Stromal cell of bone marrow (primary cell): ENCODE measurements around the gene TANK.

ENCODE experiments used
- DNase-seq: peaks from one replicate; pipeline ENCODE4 v3.0.0-alpha.2; 2012; ENCODE audit warnings: low read depth

Gene TANK

GRCh38 chr2:161133366-161133765 is 26.9 kb upstream of the TANK start:
- no peak for DNase-seq

DNA sequence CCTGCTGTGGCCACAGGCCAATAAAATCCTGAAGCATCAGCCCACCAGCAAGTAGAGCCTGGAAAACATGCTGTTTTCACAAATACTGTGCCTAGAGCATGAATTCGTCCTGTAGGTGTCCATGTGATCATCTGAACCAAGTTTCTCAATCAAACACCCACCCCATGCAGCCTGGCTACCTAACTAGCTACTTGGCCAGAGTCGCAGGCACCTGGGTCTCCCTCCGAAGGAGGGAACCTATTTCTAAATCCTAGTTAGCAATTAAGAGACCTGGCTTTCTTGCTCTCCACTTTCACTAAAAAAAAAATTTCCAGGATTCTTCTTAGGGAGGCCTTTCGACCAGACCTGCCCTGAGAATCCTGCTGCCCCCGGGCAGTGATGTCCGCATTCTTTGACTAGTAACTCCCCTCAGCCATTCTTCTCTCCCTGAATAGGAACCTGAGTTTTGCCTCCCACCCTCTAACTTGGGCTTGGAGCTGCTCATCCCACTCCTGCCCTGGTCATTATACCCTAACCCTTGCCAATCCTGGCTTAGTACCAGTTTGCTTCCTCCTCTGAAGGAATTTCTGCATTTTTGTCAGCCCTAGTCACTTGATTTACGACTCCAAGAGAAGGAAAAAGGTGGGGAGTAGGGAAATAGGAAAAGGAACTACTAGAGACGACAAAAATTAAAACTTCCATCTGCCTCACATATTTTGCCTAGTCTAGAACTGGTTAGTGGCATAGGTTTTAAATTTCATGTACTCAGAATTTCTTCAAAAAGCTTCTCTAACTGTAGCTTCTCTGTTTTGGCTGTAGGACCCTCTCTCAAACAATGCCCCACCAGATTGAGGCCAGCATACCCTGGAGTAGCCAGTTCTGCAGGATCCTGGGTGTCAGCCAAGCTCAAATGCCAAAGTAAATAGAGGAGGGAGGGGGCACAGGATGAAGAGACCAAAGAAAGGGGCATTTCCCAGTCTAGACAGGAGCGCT is 25.4 kb upstream of the TANK start:
- DNase-seq: no peak

GRCh38 chr2:161135951-161136593 is 24.2 kb upstream of the TANK start:
- DNase-seq: no peak

DNA sequence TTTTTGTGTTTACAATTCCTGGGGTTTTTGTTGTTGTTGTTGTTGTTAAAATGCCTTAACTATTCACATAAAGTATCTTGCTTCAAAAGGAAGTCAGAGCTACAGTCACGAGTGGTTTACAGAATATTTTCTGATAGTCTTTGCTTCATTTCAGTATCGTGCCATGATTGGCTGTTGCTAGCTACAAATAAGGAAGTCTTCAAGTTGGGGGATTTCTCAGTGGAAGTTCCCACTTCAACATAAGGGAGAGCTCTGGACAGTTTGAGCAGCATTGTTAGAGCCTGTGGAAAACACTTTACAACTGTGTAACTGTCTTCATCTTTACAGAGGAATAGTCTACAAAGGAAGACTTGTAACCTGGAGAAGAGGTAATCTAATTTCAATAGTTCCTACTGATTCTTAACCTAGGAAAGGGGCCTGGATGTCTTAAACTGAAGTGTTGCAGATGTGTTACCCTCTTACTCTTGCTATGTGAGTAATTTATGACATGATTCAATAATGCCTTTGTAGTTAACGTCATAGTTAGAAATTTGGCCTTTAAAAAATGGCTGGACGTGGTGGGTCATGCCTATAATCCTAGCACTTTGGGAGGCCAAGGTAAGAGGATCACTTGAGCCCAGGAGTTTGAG is 23.4 kb upstream of the TANK start:
- DNase-seq: no peak

GRCh38 chr2:161138429-161138828 is 21.8 kb upstream of the TANK start:
- no peak for DNase-seq

- DNase-seq: peak; percentile 45
Measured at GRCh38 chr2:161139098-161139987, 20.9 kb upstream of the TANK start.

GRCh38 chr2:161141033-161141432 is 19.2 kb upstream of the TANK start:
- DNase-seq: no peak

- no peak for DNase-seq
Measured at GRCh38 chr2:161146209-161146775, 13.9 kb upstream of the TANK start.

DNA sequence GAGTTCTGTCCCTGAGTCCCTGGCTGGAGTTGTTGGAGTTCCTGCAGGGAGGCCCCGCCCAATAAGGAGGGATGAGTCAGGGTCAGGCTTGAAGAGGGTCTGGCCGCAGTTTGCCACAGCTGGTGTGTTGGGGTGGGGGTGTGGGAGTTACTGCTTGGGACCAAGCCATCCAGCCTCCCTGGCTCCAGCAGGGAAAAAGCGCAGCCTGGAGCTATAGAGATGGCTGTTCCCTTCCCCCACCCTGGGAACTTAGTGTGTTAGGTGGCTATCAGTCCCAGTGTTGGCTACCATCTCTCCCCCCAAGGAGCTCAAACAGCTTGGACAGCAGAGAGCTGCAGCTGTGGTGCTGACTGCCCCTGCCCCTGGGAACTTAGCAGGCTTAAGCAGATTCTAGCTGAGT is 13.2 kb upstream of the TANK start:
- no peak for DNase-seq

- DNase-seq: no peak
Measured at GRCh38 chr2:161147856-161148255, 12.4 kb upstream of the TANK start.

DNA sequence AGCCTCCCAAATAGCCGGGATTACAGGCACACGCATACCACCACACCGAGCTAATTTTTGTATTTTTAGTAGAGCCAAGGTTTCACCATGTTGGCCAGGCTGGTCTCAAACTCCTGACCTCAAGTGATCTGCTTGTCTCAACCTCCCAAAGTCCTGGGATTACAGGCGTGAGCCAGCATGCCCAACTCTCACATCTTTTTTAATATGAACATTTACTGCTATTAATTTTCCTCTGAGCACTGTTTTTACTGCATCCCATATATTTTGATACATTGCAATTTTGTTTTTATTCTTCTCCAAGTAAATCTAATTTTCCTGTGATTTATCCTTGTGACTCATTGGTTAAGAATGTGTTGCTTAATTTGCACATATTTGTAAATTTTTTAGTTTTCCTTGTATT is 9.5 kb upstream of the TANK start:
- DNase-seq: no peak

DNA sequence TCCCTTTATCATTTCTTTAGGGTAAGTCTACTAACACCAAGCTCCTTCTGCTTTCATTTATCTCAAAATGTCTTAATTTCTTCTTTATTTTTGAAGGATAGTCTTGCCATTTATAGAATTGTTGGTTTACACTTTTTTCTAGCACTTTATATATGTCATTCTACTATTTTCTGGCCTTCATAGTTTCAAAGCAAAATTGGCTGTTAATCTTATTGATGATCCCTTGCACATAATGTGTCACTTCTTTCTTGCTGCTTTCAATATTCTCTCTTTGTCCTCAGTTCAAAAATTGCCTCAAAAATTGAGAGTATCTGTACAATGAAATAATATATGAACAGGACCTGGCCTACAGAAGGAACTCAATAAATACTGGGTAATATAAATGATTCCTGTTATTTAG is 7.9 kb upstream of the TANK start:
- no peak for DNase-seq

GRCh38 chr2:161158882-161159281 is 1.3 kb upstream of the TANK start:
- DNase-seq: no peak

DNA sequence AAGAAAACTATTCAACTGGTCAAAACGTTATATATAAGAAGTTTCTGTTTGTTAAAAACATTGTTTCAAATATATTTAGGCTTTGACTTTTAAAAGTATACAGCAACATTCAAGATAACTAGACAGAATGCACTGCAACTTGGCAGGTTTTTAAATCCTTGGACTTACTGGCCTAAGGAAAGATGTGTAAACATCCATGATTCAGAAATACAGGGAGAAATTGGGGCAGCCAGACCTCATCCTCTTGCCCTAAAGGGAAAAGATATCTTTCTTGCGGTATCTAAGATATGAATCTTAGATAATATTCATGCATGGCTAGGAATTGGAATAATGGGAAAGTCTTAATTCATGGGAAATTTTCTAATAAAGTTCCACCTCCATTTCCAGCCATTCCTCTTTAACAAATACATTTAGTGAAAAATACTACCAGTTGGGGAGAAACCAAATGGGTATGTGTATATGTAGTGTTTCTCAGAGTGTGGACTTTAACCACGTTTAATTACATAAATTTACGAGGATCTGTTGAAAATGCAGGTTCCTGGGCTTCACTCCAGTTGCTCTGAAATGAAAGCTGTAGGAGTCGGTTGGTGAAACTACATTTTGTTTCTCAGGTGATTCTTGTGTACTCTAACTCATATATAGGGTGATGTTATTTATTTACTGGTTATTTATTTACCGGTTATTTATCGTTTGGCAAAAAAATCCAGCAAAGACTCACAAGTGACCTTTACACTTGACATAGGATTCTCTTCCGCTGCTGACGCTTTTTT is 587 bp upstream of the TANK start:
- no peak for DNase-seq

DNA sequence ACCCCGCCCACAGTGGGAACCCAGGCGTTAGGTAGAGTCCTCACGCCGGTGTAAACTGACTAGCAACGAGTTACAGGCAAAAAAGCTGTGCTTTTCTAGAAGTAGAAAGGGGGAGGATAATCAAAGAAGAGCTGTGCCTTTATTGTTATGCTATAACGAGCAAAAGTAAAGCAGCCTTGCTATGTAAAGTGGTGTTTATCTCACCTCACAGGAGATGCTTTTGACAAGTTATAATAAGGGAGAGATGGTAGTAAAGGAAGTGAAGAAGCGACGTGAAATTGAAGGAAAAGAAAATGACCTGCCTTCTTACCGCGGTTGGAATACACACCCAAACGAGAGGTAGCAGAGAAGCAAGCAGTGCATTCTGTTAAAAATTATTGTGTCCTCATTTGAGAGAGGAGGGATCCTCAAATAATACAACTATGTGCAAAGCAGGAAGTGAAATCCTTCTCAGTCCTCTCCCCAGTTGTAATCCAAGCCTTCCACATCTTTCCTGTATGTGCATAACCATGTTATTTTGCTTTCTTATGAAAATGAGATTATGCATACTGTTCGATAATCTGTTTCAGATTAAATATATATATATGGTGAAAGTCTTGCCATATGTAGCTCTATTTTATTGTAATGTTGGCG is 962 bp downstream of the TANK start:
- DNase-seq: no peak

- DNase-seq: no peak
Measured at GRCh38 chr2:161163440-161163839, 3.2 kb downstream of the TANK start.

GRCh38 chr2:161164161-161164560 is 3.9 kb downstream of the TANK start:
- no peak for DNase-seq

DNA sequence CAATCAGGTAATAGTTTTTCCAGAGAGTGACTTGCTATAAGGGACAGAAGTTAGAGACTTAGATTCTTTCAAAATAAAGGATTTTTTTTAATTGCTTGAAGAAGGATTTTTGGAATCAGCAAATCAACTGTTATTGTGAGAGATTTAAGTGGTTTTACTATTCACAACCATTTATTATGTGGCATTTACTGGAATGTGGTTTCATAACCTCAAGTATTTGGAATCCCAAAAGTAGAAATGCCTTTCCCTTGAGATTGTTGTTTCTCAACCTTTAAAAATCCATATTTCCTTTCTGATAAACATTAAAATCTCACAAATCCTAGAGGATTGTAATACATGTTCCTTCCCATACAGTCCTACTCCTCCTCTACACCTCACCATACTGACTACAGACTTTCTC is 5.0 kb downstream of the TANK start:
- peak; percentile 57 for DNase-seq

DNA sequence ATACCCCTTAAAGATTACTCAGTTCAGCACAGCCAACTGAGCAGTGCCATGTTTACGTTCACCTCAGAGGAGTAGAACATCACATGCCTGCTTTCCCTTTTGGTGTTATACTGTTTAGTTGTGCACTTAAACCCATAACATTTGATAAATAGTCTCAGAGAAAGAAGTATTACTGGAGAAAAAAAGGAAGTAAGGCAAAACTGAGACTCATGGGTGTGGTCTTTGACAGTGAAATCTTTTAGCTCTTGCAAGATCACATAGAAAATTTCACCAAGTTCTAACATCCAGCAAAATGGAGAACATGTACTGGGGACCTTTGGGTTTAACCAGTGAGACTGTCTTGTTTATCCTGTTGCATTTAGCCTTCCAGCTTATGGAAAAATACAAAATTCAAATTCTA is 5.6 kb downstream of the TANK start:
- DNase-seq: no peak
